ENCODE results near the gene AFAP1. TPM values are rescaled to one million over a fixed set of nuclear protein-coding genes. Genes with fewer than 3 reads are reported as not detected.

The AFAP1 gene
- total RNA-seq, 2 donors from 2014 or later = 18.2 to 22.5 TPM

GRCh38 chr4:7871356-7871755 is 68.3 kb downstream of the AFAP1 start:
- Histone ChIP-seq H3K9ac (ENCODE audit: extremely low read depth, low read length, poor library complexity, severe bottlenecking) (no peak overlapping the region), H3K27me3 (ENCODE audit: control insufficient read depth, insufficient read depth, low read length, poor library complexity, severe bottlenecking) (no peaks in the 10 kb centered on the region), H3K27ac (ENCODE audit: low read depth, low read length) (no peak overlapping the region), H3K9me3 (ENCODE audit: control insufficient read depth, low read length) (peaks cover 21% of the 10 kb centered on the region), H3K4me1 (ENCODE audit: control insufficient read depth, insufficient read depth, low read length) (no peaks in the 10 kb centered on the region), H3K36me3 (ENCODE audit: control insufficient read depth, insufficient read depth, low read length) (peaks cover 39% of the 10 kb centered on the region), H3K4me3 (ENCODE audit: low read length) (no peak overlapping the region)
- Mint-ChIP-seq H3K27ac (no peak overlapping the region), H3K9me3 (peaks cover 15% of the 10 kb centered on the region), H3K4me3 (no peak overlapping the region), H3K4me1 (peaks cover 3% of the 10 kb centered on the region), H3K27me3 (ENCODE audit: insufficient read depth) (no peaks in the 10 kb centered on the region), H3K36me3 (ENCODE audit: low read depth) (peaks cover 45% of the 10 kb centered on the region)
- TF ChIP-seq CTCF (conservative IDR thresholded peaks at IDR 0.05) = no peak
- no peak for DNase-seq
- WGBS, 2 experiments (ENCODE audit: insufficient coverage in 1 of 2, insufficient read length in 1 of 2) = 94 to 98% methylated on average over 16 of the region's 16 CpGs

GRCh38 chr4:7868892-7869471 is 70.7 kb downstream of the AFAP1 start:
- no peak for DNase-seq
- H3K27me3 ChIP-seq (ENCODE audit: control insufficient read depth, insufficient read depth, low read length, poor library complexity, severe bottlenecking) = no peaks in the 10 kb centered on the region
- H3K27ac Mint-ChIP-seq = no peak overlapping the region
- no peak for TF ChIP-seq CTCF (conservative IDR thresholded peaks at IDR 0.05)
- H3K4me3 ChIP-seq (ENCODE audit: low read length) = no peak overlapping the region
- H3K9ac ChIP-seq (ENCODE audit: extremely low read depth, low read length, poor library complexity, severe bottlenecking) = no peak overlapping the region
- H3K9me3 ChIP-seq (ENCODE audit: control insufficient read depth, low read length) = peaks cover 14% of the 10 kb centered on the region
- H3K4me1 ChIP-seq (ENCODE audit: control insufficient read depth, insufficient read depth, low read length) = no peaks in the 10 kb centered on the region
- WGBS, 2 experiments (ENCODE audit: insufficient coverage in 1 of 2, insufficient read length in 1 of 2) = 92 to 95% methylated on average over 2 to 4 of the region's 4 CpGs
- no peak overlapping the region for H3K4me3 Mint-ChIP-seq
- no peak overlapping the region for H3K27ac ChIP-seq (ENCODE audit: low read depth, low read length)
- H3K27me3 Mint-ChIP-seq (ENCODE audit: insufficient read depth) = peaks cover under 1% of the 10 kb centered on the region
- H3K36me3 Mint-ChIP-seq (ENCODE audit: low read depth) = peaks cover 63% of the 10 kb centered on the region
- H3K4me1 Mint-ChIP-seq = no peaks in the 10 kb centered on the region
- H3K9me3 Mint-ChIP-seq = peaks cover 17% of the 10 kb centered on the region
- peaks cover 55% of the 10 kb centered on the region for H3K36me3 ChIP-seq (ENCODE audit: control insufficient read depth, insufficient read depth, low read length)

- H3K4me1 Mint-ChIP-seq = no peaks in the 10 kb centered on the region
- H3K9me3 Mint-ChIP-seq = peaks cover 14% of the 10 kb centered on the region
- Histone ChIP-seq H3K27ac (ENCODE audit: low read depth, low read length) (no peak overlapping the region), H3K36me3 (ENCODE audit: control insufficient read depth, insufficient read depth, low read length) (peaks cover 55% of the 10 kb centered on the region), H3K27me3 (ENCODE audit: control insufficient read depth, insufficient read depth, low read length, poor library complexity, severe bottlenecking) (no peaks in the 10 kb centered on the region), H3K4me1 (ENCODE audit: control insufficient read depth, insufficient read depth, low read length) (no peaks in the 10 kb centered on the region), H3K9me3 (ENCODE audit: control insufficient read depth, low read length) (peaks cover 8% of the 10 kb centered on the region), H3K9ac (ENCODE audit: extremely low read depth, low read length, poor library complexity, severe bottlenecking) (no peak overlapping the region), H3K4me3 (ENCODE audit: low read length) (no peak overlapping the region)
- H3K4me3 Mint-ChIP-seq = no peak overlapping the region
- peaks cover 60% of the 10 kb centered on the region for H3K36me3 Mint-ChIP-seq (ENCODE audit: low read depth)
- no peak for DNase-seq
- TF ChIP-seq CTCF (conservative IDR thresholded peaks at IDR 0.05) = no peak
- no peak overlapping the region for H3K27ac Mint-ChIP-seq
- H3K27me3 Mint-ChIP-seq (ENCODE audit: insufficient read depth) = peaks cover 1% of the 10 kb centered on the region
- 92 to 93% methylated on average over 3 to 6 of the region's 6 CpGs for WGBS, 2 experiments (ENCODE audit: insufficient coverage in 1 of 2, insufficient read length in 1 of 2)
Measured at GRCh38 chr4:7868436-7868775, 71.3 kb downstream of the AFAP1 start.
